Measurements from ENCODE around the gene CUL1. TPM values are rescaled to one million over a fixed set of nuclear protein-coding genes. Genes with fewer than 3 reads are reported as not detected.
"Not testable (repeated sequence)": the region's sequence is repeated elsewhere in the genome, so short reads cannot be mapped to it uniquely, and the experiment has no call there.

CUL1 gene
- total RNA-seq, 2 experiments from 2014 or later, result 55.8 to 57.6 TPM

- Mint-ChIP-seq H3K36me3 (ENCODE audit: low read depth) (peaks cover 11% of the 10 kb centered on the region), H3K4me3 (no peak overlapping the region), H3K4me1 (ENCODE audit: low read depth) (peaks cover 49% of the 10 kb centered on the region), H3K27me3 (ENCODE audit: low read depth) (no peaks in the 10 kb centered on the region), H3K27ac (no peak overlapping the region), H3K9me3 (ENCODE audit: insufficient read depth) (no peaks in the 10 kb centered on the region)
- ChIA-PET CTCF (interaction anchor here (0.8 to 1.4 kb wide), 3 partner anchors 11 to 133 kb away, joined by 3 read pairs; no protein-coding TSS in a partner anchor), POLR2A (interaction anchor here (1.8 kb wide), 1 partner anchor 10 kb away, joined by 6 read pairs; the partner anchor contains the start of gene CUL1)
- DNase-seq (no peak), ATAC-seq (no peak)
Observed at GRCh38 chr7:148708026-148708885, 9.6 kb downstream of the CUL1 start.

GRCh38 chr7:148709014-148709413 lies 10.3 kb downstream of the CUL1 start:
- Mint-ChIP-seq H3K4me1 (ENCODE audit: low read depth) (peaks cover 48% of the 10 kb centered on the region), H3K9me3 (ENCODE audit: insufficient read depth) (no peaks in the 10 kb centered on the region), H3K4me3 (no peak overlapping the region), H3K36me3 (ENCODE audit: low read depth) (peaks cover 13% of the 10 kb centered on the region), H3K27me3 (ENCODE audit: low read depth) (no peaks in the 10 kb centered on the region), H3K27ac (no peak overlapping the region)
- DNase-seq (no peak), ATAC-seq (no peak)
- ChIA-PET CTCF (interaction anchor here (0.8 to 1.4 kb wide), 4 partner anchors 9 to 134 kb away, joined by 3 read pairs; no protein-coding TSS in a partner anchor), POLR2A (interaction anchor here (1.8 kb wide), 1 partner anchor 11 kb away, joined by 6 read pairs; the partner anchor contains the start of gene CUL1)

DNA sequence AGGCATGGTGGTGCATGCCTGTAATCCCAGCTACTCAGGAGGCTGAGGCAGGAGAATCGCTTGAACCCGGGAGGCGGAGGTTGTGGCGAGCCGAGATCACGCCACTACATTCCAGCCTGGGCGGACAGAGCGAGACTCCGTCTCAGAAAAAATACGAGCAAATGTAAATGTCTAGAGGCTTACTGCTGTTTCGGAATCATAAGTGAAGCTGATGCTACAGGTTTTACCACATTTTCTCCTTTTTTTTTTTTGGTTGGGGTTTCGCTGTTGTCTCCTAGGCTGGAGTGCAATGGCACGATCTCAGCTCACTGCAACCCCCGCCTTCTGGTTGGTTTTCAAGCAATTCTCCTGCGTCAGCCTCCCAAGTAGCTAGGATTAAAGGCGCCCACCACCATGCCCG lies 11.7 kb downstream of the CUL1 start:
- H3K4me3 Mint-ChIP-seq; H3K9me3 Mint-ChIP-seq (ENCODE audit: insufficient read depth); H3K27ac Mint-ChIP-seq; POLR2A ChIA-PET; ATAC-seq; DNase-seq; H3K27me3 Mint-ChIP-seq (ENCODE audit: low read depth): not testable (repeated sequence)
- Mint-ChIP-seq H3K36me3 (ENCODE audit: low read depth) (peaks cover 18% of the 10 kb centered on the region), H3K4me1 (ENCODE audit: low read depth) (peaks cover 52% of the 10 kb centered on the region)
- CTCF ChIA-PET, result interaction anchor here (1.1 kb wide), 1 partner anchor 253 kb away, joined by 5 read pairs; no protein-coding TSS in a partner anchor

- no peak overlapping the region for H3K4me3 Mint-ChIP-seq
- ATAC-seq, result peak; percentile 36
- ChIA-PET POLR2A (no interaction called here), CTCF (interaction anchor here (1.1 kb wide), 2 partner anchors 135 to 252 kb away, joined by 3 to 5 read pairs; no protein-coding TSS in a partner anchor)
- no peak overlapping the region for H3K27ac Mint-ChIP-seq
- DNase-seq, result peak; percentile 33
- no peaks in the 10 kb centered on the region for H3K9me3 Mint-ChIP-seq (ENCODE audit: insufficient read depth)
- no peaks in the 10 kb centered on the region for H3K27me3 Mint-ChIP-seq (ENCODE audit: low read depth)
- H3K4me1 Mint-ChIP-seq (ENCODE audit: low read depth), result peaks cover 49% of the 10 kb centered on the region
- H3K36me3 Mint-ChIP-seq (ENCODE audit: low read depth), result peaks cover 17% of the 10 kb centered on the region
Observed at GRCh38 chr7:148711191-148712102, 12.7 kb downstream of the CUL1 start.

DNA sequence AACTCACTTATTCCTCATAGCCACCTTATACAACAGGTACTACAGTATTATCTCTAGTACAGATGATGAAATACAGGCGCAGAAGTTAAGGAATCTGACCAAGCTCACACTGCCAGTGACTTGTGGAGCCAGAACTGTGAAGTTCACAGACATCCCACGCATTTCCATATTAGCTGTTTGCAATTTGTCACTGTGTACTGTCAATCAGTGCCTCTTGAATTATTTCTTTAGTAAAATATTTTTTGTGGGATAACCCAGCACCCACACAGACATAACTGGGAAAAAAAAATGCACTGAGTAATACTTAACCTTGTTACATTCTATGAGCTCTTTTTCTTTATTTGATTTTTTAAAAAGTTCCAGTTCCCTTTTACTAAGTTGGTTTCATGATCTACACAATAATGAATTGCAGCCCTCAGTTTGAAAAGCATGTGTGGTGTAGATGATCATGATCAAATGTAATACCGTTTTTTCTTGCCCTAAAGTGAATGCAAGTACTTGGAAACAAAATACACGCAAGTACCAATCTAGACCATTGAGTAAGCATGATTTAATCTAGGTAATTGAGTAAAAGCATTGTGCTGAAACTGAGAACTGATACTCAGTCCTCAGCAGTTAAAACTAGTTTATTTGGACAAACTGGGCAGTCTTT lies 14.1 kb downstream of the CUL1 start:
- H3K27ac Mint-ChIP-seq, result no peak overlapping the region
- POLR2A ChIA-PET, result interaction anchor here (0.7 kb wide), 1 partner anchor 74 kb away, joined by 3 read pairs; no protein-coding TSS in a partner anchor
- DNase-seq, result no peak
- no peaks in the 10 kb centered on the region for H3K27me3 Mint-ChIP-seq (ENCODE audit: low read depth)
- ATAC-seq, result no peak
- peaks cover 26% of the 10 kb centered on the region for H3K36me3 Mint-ChIP-seq (ENCODE audit: low read depth)
- no peaks in the 10 kb centered on the region for H3K9me3 Mint-ChIP-seq (ENCODE audit: insufficient read depth)
- H3K4me1 Mint-ChIP-seq (ENCODE audit: low read depth), result peaks cover 46% of the 10 kb centered on the region
- H3K4me3 Mint-ChIP-seq, result no peak overlapping the region
- CTCF ChIA-PET, result interaction anchor here (1.1 kb wide), 1 partner anchor 13 kb away, joined by 3 read pairs; no protein-coding TSS in a partner anchor

DNA sequence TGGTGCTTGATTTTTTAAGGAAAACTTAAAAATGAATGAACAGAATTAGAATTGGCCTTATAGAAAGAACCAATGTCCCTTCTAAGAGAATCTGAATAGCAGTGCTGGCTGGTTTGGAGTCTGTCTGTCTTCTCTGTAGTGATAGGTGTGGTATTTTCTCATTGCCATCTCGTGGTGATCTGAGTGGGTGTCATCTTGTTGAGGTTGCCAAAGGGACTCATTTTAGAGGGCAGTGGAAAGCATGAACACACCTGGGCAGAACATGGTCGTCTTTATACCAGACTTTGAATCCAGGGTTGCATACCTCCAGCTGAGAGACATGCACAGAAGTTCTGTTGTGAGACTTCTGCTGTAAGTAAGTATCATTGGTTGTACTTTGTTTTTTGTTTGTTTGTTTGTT lies 15.8 kb downstream of the CUL1 start:
- H3K4me3 Mint-ChIP-seq, result no peak overlapping the region
- ChIA-PET POLR2A (interaction anchor here (0.6 kb wide), 1 partner anchor 15 kb away, joined by 3 read pairs; no protein-coding TSS in a partner anchor), CTCF (interaction anchor here (0.6 to 0.9 kb wide), 2 partner anchors 11 to 1492 kb away, joined by 3 read pairs; no protein-coding TSS in a partner anchor)
- H3K27me3 Mint-ChIP-seq (ENCODE audit: low read depth), result no peaks in the 10 kb centered on the region
- peaks cover 39% of the 10 kb centered on the region for H3K4me1 Mint-ChIP-seq (ENCODE audit: low read depth)
- DNase-seq, result no peak
- H3K27ac Mint-ChIP-seq, result no peak overlapping the region
- H3K36me3 Mint-ChIP-seq (ENCODE audit: low read depth), result peaks cover 28% of the 10 kb centered on the region
- no peak for ATAC-seq
- H3K9me3 Mint-ChIP-seq (ENCODE audit: insufficient read depth), result no peaks in the 10 kb centered on the region

DNA sequence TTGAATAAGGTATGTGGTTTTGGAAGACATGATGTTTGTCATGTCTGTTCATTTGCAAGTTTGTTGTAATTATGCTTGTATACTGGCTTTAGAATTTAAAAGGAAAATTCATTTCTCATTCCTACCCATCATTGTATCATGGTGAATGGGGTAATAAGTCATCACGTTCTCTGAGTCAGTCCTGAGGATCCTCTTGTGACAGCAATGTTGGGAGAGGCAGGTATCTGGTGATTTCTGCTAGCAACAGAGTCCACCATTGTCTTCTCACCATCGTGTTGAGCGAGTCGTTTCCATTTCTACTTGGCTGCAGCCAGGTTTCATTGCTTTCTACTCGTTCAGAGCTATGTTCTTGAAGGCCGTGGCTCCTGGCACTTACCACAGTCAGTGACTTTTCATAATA lies 16.3 kb downstream of the CUL1 start:
- Mint-ChIP-seq H3K9me3 (ENCODE audit: insufficient read depth) (no peaks in the 10 kb centered on the region), H3K36me3 (ENCODE audit: low read depth) (peaks cover 28% of the 10 kb centered on the region), H3K27me3 (ENCODE audit: low read depth) (no peaks in the 10 kb centered on the region), H3K4me1 (ENCODE audit: low read depth) (peaks cover 38% of the 10 kb centered on the region), H3K27ac (no peak overlapping the region), H3K4me3 (no peak overlapping the region)
- ATAC-seq (no peak), DNase-seq (no peak)
- POLR2A ChIA-PET, result interaction anchor here (0.6 kb wide), 1 partner anchor 16 kb away, joined by 3 read pairs; no protein-coding TSS in a partner anchor
- CTCF ChIA-PET, result no interaction called here

DNA sequence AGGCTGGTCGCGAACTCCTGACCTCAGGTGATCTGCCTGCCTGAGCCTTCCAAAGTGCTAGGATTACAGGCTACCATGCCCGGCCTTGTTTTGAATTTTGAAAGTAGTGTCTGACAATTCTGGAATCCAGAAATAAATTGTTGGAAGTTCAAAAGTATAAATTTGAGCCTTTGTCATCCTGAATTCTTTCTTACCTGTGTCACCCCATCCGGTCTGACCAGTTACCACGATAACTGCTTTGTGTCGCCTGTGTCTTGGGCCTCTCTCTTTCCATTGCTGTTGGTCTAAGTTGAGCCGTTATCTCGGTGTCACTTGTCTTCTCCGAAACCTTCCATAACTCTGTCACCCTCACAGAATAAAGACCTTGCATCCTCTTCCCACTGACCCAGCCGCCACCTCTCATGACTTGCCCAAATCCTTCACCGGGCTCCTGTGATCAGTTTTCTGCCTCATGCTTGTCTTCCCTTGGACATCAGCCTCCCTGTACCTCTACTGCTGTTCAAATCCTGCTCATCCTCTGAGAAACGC lies 18.6 kb downstream of the CUL1 start:
- ATAC-seq, result no peak
- Mint-ChIP-seq H3K36me3 (ENCODE audit: low read depth) (peaks cover 28% of the 10 kb centered on the region), H3K9me3 (ENCODE audit: insufficient read depth) (no peaks in the 10 kb centered on the region), H3K4me1 (ENCODE audit: low read depth) (peaks cover 39% of the 10 kb centered on the region), H3K27me3 (ENCODE audit: low read depth) (no peaks in the 10 kb centered on the region), H3K27ac (no peak overlapping the region), H3K4me3 (no peak overlapping the region)
- DNase-seq, result no peak
- POLR2A ChIA-PET, result no interaction called here
- CTCF ChIA-PET, result no interaction called here

GRCh38 chr7:148718431-148718830 lies 19.7 kb downstream of the CUL1 start:
- H3K27ac Mint-ChIP-seq, result no peak overlapping the region
- POLR2A ChIA-PET, result no interaction called here

GRCh38 chr7:148719753-148720152 lies 21.1 kb downstream of the CUL1 start:
- H3K36me3 Mint-ChIP-seq (ENCODE audit: low read depth), result peaks cover 23% of the 10 kb centered on the region
- ATAC-seq (no peak), DNase-seq (no peak)
- H3K4me1 Mint-ChIP-seq (ENCODE audit: low read depth), result peaks cover 52% of the 10 kb centered on the region
- H3K27ac Mint-ChIP-seq, result no peak overlapping the region
- CTCF ChIA-PET, result interaction anchor here (1.3 to 3.3 kb wide), 2 partner anchors 11 to 145 kb away, joined by 3 to 13 read pairs; no protein-coding TSS in a partner anchor
- no peaks in the 10 kb centered on the region for H3K27me3 Mint-ChIP-seq (ENCODE audit: low read depth)
- no peaks in the 10 kb centered on the region for H3K9me3 Mint-ChIP-seq (ENCODE audit: insufficient read depth)
- POLR2A ChIA-PET, result no interaction called here
- H3K4me3 Mint-ChIP-seq, result no peak overlapping the region

More at GRCh38 chr7:148718431-148718830, 19.7 kb downstream of the CUL1 start:
- H3K4me1 Mint-ChIP-seq (ENCODE audit: low read depth), result peaks cover 49% of the 10 kb centered on the region
- no peak overlapping the region for H3K4me3 Mint-ChIP-seq
- H3K36me3 Mint-ChIP-seq (ENCODE audit: low read depth), result peaks cover 24% of the 10 kb centered on the region
- no peak for ATAC-seq
- no peak for DNase-seq
- H3K9me3 Mint-ChIP-seq (ENCODE audit: insufficient read depth), result no peaks in the 10 kb centered on the region
- no peaks in the 10 kb centered on the region for H3K27me3 Mint-ChIP-seq (ENCODE audit: low read depth)
- CTCF ChIA-PET, result interaction anchor here (1.3 kb wide), 1 partner anchor 10 kb away, joined by 3 read pairs; no protein-coding TSS in a partner anchor

DNA sequence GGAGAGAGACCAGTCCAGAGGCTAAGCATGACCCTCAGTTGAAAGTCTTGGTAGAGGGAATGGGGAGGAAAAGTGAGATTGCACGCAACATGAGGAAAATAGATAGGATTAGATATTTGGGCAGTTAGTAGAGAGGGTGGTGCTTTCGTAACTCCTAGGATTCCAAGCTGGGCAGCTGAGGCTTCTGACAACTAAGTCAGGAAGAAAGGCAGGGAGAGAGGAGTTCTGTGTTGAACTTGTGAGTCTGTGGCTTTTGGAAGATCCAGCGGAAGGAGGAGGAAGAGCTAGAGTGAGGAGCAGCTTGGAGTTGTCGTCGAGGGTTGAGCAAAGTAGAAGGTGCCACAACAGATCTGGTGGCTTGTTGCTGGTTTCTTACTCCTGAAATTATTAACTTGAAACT lies 21.8 kb downstream of the CUL1 start:
- CTCF ChIA-PET, result interaction anchor here (3.3 kb wide), 1 partner anchor 145 kb away, joined by 13 read pairs; no protein-coding TSS in a partner anchor
- no peak for ATAC-seq
- H3K27ac Mint-ChIP-seq, result no peak overlapping the region

More for the DNA sequence above, 21.8 kb downstream of the CUL1 start:
- no peak for DNase-seq
- H3K36me3 Mint-ChIP-seq (ENCODE audit: low read depth), result peaks cover 18% of the 10 kb centered on the region
- no peak overlapping the region for H3K4me3 Mint-ChIP-seq
- POLR2A ChIA-PET, result interaction anchor here (0.8 kb wide), 1 partner anchor 21 kb away, joined by 3 read pairs; no protein-coding TSS in a partner anchor
- peaks cover 53% of the 10 kb centered on the region for H3K4me1 Mint-ChIP-seq (ENCODE audit: low read depth)
- no peaks in the 10 kb centered on the region for H3K9me3 Mint-ChIP-seq (ENCODE audit: insufficient read depth)
- H3K27me3 Mint-ChIP-seq (ENCODE audit: low read depth), result no peaks in the 10 kb centered on the region

Data from activated CD8-positive, alpha-beta T cell treated with anti-CD3 and anti-CD28 coated beads, Interleukin-2, amount 10 ng/mL, durations not matched to agents 7 days and 5 days (primary cell).